Tibial nerve (tissue), 4 donors: Measurements from ENCODE around the gene METAP1D. TPM values are rescaled to one million over a fixed set of nuclear protein-coding genes. Genes with fewer than 3 reads are reported as not detected.

ENCODE experiments used
- DNase-seq, 2 donors: peaks; one replicate each; pipeline ENCODE4 v3.0.0-alpha.2; 2019; ENCODE audit warnings: low spot score in 2 of 2
- H3K27ac ChIP-seq, 4 donors: fragments of 200-600 bp; sonication (generic) in 3 of 4; one replicate each; pipeline ENCODE4 v1.5.1; 2017 to 2019; ENCODE audit warnings: mild to moderate bottlenecking in 1 of 4
- H3K27me3 ChIP-seq, 2 donors: fragments of 200-600 bp; sonication (generic) in 1 of 2; one replicate each; pipeline versions ENCODE4 v1.5.1 to v1.6.0; 2017 to 2019
- H3K36me3 ChIP-seq, 3 donors: fragments of 200-600 bp; sonication (generic); one replicate each; pipeline ENCODE4 v1.5.1; 2018 to 2019
- H3K4me1 ChIP-seq, 4 donors: fragments of 200-600 bp; sonication (generic) in 3 of 4; one replicate each; pipeline ENCODE4 v1.5.1; 2017 to 2019
- H3K4me3 ChIP-seq, 4 donors: fragments of 200-600 bp; sonication (generic) in 3 of 4; one replicate each; pipeline ENCODE4 v1.5.1; 2017 to 2019; ENCODE audit warnings: mild to moderate bottlenecking in 1 of 4, moderate library complexity in 1 of 4
- H3K9me3 ChIP-seq, 4 donors: fragments of 200-600 bp; sonication (generic) in 3 of 4; one replicate each; pipeline ENCODE4 v1.5.1; 2017 to 2019
- EP300 ChIP-seq, 2 donors: sonication (generic); formaldehyde crosslinking; IDR thresholded peaks; one replicate each; pipeline ENCODE4 v1.6.1; 2017; ENCODE audit warnings: antibody characterized with exemption in 2 of 2, mild to moderate bottlenecking in 1 of 2
- POLR2A ChIP-seq, 2 donors: fragments of 450-650 bp; IDR thresholded peaks; one replicate each; pipeline ENCODE4 v1.6.1; 2017; ENCODE audit warnings: antibody characterized with exemption in 2 of 2, mild to moderate bottlenecking in 2 of 2, moderate library complexity in 2 of 2
- WGBS, 2 donors: methylation state at CpG; one replicate each; pipeline ENCODE4 v1.1.5; 2018; 5-methylcytosine and 5-hydroxymethylcytosine counted together
- total RNA-seq, 4 donors: library from RNA; depleted of rRNA; stranded (reverse); fragments of >200 nt; gene quantifications; one replicate each; pipeline ENCODE4 v1.1.0, GENCODE V29; 2016
- TF ChIP-seq, protein P1 (sequence below), 5 experiments: fragments of 200-600 bp in 3 of 5; fragments of 450-650 bp in 2 of 5; sonication (generic) in 3 of 5; IDR thresholded peaks; one replicate each; pipeline ENCODE4 v1.5.1; 2016 to 2019; ENCODE audit warnings: antibody characterized with exemption in 5 of 5, mild to moderate bottlenecking in 3 of 5, moderate library complexity in 2 of 5

Gene METAP1D
- total RNA-seq, 4 donors from 2014 or later: 9.4 to 28.4 (median 14.7) TPM

DNA sequence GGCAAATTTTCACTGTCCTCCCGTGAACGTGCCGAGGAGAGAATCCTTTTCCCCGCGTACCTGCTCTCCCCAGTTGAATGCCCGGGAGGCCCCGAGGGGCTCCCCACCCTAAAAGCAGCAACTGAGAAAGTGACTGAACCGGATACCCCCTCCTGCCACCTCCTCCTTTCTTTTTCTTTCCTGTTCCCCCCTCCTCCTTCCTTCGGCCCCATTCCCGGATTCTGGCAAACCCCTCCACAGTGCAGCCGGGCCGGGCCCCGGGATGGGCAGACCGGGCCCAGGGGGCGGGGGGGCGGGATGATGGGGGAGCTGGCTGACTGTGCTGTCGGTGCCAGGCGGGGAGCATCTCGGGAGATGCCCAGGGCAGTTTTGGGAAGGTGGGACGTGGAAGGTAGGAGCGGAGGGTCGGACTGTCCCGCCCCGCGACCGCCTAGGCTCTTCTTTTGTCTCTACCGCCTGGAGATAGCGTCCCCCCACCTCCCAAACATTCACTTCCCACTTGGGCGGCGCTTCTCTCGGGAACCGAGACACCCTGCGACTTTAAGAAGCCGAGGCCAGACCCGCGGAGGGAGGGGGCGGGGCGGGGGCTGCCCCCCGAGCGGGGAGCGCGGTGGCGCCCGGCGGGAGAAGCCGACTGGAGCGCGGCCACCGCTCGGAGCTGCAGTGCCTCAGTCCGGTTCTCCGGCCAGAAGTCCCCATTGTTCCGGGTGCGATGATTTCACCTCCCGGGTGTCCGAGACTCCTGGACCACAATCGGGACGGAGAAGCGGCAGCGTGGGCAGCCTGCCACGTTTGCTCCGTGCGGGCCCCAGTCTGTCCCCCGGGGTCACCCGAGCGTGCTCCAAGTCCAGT, 94.8 kb downstream of the METAP1D start:
- WGBS, 2 donors: 4 to 5% methylated on average over 54 to 63 of the region's 66 CpGs
- peaks cover 10 to 100% of the 10 kb centered on the region in 2 donors for H3K27me3 ChIP-seq
- TF ChIP-seq POLR2A (IDR thresholded peaks at IDR 0.05): no peak
- no peak for TF ChIP-seq EP300 (IDR thresholded peaks at IDR 0.05)
- TF ChIP-seq, protein P1, sequence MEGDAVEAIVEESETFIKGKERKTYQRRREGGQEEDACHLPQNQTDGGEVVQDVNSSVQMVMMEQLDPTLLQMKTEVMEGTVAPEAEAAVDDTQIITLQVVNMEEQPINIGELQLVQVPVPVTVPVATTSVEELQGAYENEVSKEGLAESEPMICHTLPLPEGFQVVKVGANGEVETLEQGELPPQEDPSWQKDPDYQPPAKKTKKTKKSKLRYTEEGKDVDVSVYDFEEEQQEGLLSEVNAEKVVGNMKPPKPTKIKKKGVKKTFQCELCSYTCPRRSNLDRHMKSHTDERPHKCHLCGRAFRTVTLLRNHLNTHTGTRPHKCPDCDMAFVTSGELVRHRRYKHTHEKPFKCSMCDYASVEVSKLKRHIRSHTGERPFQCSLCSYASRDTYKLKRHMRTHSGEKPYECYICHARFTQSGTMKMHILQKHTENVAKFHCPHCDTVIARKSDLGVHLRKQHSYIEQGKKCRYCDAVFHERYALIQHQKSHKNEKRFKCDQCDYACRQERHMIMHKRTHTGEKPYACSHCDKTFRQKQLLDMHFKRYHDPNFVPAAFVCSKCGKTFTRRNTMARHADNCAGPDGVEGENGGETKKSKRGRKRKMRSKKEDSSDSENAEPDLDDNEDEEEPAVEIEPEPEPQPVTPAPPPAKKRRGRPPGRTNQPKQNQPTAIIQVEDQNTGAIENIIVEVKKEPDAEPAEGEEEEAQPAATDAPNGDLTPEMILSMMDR (IDR thresholded peaks at IDR 0.05): no peak
- peak overlapping the region; percentile 20 to 52 (median 30) for H3K4me3 ChIP-seq
- H3K27ac ChIP-seq: peak overlapping the region in 1 of 4 donors; percentile 64
- H3K36me3 ChIP-seq: no peaks in the 10 kb centered on the region
- DNase-seq: no peak
- no peaks in the 10 kb centered on the region for H3K9me3 ChIP-seq
- peaks cover 0 to 63% (median 45%) of the 10 kb centered on the region in 4 donors for H3K4me1 ChIP-seq

GRCh38 chr2:172095146-172095904, 95.6 kb downstream of the METAP1D start:
- H3K27ac ChIP-seq: peak overlapping the region in 1 of 4 donors; percentile 64

DNA sequence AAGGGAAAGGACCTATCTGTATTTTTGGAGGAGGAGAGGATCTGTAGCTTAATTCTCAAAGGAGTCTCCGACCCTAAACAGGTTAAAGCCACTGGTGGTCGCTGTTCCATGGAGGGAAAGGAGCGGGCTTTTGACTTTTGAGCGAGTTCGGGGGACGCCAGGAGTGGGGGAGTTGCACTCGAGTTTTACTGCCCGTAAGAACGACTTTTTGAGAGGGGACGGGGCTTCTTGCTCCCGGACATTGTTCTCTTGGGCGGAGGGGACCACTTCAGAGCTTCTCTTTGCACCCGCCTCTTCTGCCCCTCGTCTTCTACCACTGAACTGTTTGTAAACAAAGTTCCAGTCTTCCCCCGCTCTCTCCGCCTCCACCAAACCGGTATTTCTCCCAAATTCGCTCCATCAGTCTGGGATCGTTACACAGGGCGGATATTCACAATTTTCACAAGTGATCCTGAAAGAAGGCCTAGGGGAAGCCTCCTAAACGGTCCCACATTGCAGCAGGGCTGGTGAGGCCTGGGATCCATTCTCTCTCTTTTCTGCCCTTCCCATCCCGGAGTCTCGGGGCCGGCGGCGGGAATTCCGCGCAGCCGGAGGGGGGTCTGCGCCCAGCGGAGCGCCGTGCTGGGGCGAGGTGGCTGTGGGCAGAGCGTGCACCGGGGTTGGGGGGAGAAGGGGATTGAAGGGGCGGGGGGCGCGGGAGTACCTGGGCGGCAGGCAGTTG, 96.3 kb downstream of the METAP1D start:
- no peak for DNase-seq
- 6 to 16% methylated on average over 21 to 40 of the region's 40 CpGs for WGBS, 2 donors
- Histone ChIP-seq H3K36me3 (no peaks in the 10 kb centered on the region), H3K27me3 (peaks cover 18 to 100% of the 10 kb centered on the region in 2 donors), H3K4me3 (peak overlapping the region; percentile 6 to 52 (median 32)), H3K27ac (peak overlapping the region in 1 of 4 donors; percentile 64), H3K9me3 (no peaks in the 10 kb centered on the region), H3K4me1 (peaks cover 0 to 79% (median 60%) of the 10 kb centered on the region in 4 donors)
- TF ChIP-seq POLR2A (IDR thresholded peaks at IDR 0.05) (no peak), EP300 (IDR thresholded peaks at IDR 0.05) (no peak)
- TF ChIP-seq, protein P1 (IDR thresholded peaks at IDR 0.05): no peak

More at GRCh38 chr2:172095146-172095904, 95.6 kb downstream of the METAP1D start:
- DNase-seq: no peak
- H3K4me3 ChIP-seq: peak overlapping the region; percentile 20 to 52 (median 30)
- H3K27me3 ChIP-seq: peaks cover 17 to 100% of the 10 kb centered on the region in 2 donors
- no peaks in the 10 kb centered on the region for H3K36me3 ChIP-seq
- no peaks in the 10 kb centered on the region for H3K9me3 ChIP-seq
- TF ChIP-seq, protein P1 (IDR thresholded peaks at IDR 0.05): no peak
- peak in 1 of 2 donors; percentile 40 for TF ChIP-seq EP300 (IDR thresholded peaks at IDR 0.05)
- WGBS, 2 donors: 1 to 4% methylated on average over 29 to 51 of the region's 51 CpGs
- H3K4me1 ChIP-seq: peaks cover 0 to 71% (median 53%) of the 10 kb centered on the region in 4 donors

- WGBS, 2 donors: 6 to 12% methylated on average over 30 to 52 of the region's 55 CpGs
- no peaks in the 10 kb centered on the region for H3K36me3 ChIP-seq
- no peak for TF ChIP-seq POLR2A (IDR thresholded peaks at IDR 0.05)
- no peak for TF ChIP-seq EP300 (IDR thresholded peaks at IDR 0.05)
- TF ChIP-seq, protein P1 (IDR thresholded peaks at IDR 0.05): no peak
- H3K27me3 ChIP-seq: peaks cover 18 to 100% of the 10 kb centered on the region in 2 donors
- no peak for DNase-seq
- peak overlapping the region in 2 of 4 donors; percentile 13 to 64 for H3K27ac ChIP-seq
- peaks cover 0 to 87% (median 68%) of the 10 kb centered on the region in 4 donors for H3K4me1 ChIP-seq
- H3K4me3 ChIP-seq: peak overlapping the region; percentile 6 to 52 (median 24)
- H3K9me3 ChIP-seq: no peaks in the 10 kb centered on the region
These were observed 97.1 kb downstream of the METAP1D start for GRCh38 chr2:172096626-172097547.
